GM12874 (cell line): ENCODE data around the gene HCRTR1.

ENCODE experiments used
- CTCF ChIP-seq: IDR thresholded peaks from 2 replicates; pipeline ENCODE4 v1.5.1; 2011; ENCODE audit warnings: low read depth, mild to moderate bottlenecking, control low read depth, low read length, moderate library complexity; ENCODE audit not compliant: insufficient read depth

Gene HCRTR1

GRCh38 chr1:31658721-31659120 is 41.2 kb downstream of the HCRTR1 start:
- TF ChIP-seq CTCF: no peak

- TF ChIP-seq CTCF: no peak
Measured at GRCh38 chr1:31659889-31660288, 42.4 kb downstream of the HCRTR1 start.

- TF ChIP-seq CTCF: no peak
Measured at GRCh38 chr1:31660871-31661455, 43.5 kb downstream of the HCRTR1 start.

- no peak for TF ChIP-seq CTCF
Measured at GRCh38 chr1:31661856-31662255, 44.4 kb downstream of the HCRTR1 start.

- no peak for TF ChIP-seq CTCF
Measured at GRCh38 chr1:31662463-31662862, 45.0 kb downstream of the HCRTR1 start.

- TF ChIP-seq CTCF: peak; percentile 94
Measured at GRCh38 chr1:31663622-31664452, 46.3 kb downstream of the HCRTR1 start.

GRCh38 chr1:31664528-31664927 is 47.0 kb downstream of the HCRTR1 start:
- TF ChIP-seq CTCF: no peak
